GM12878 (cell line): ENCODE data around the gene IFT27.

Experiments
- ATF3 ChIP-seq: IDR thresholded peaks from 2 replicates; pipeline ENCODE4 v1.6.1; 2011; ENCODE audit warnings: low read depth, mild to moderate bottlenecking, low read length, moderate library complexity, borderline replicate concordance; ENCODE audit errors: extremely low read depth
- BMI1 ChIP-seq: fragments of 450-650 bp; IDR thresholded peaks from 2 replicates; pipeline ENCODE4 v1.6.1; 2016; ENCODE audit warnings: mild to moderate bottlenecking, moderate library complexity, borderline replicate concordance
- CEBPB ChIP-seq, 2 experiments: fragments of 150-350 bp in 1 of 2; IDR thresholded peaks; 2 replicates each; pipeline ENCODE4 v1.6.1; 2012 to 2014; ENCODE audit warnings: low read depth in 2 of 2, low read length in 2 of 2, borderline replicate concordance in 1 of 2, inconsistent platforms in 1 of 2
- CTCF ChIP-seq, 3 experiments: IDR thresholded peaks in 2 of 3; conservative IDR thresholded peaks in 1 of 3; 2 replicates each; pipeline ENCODE4 v1.5.1; 2011; ENCODE audit warnings: low read depth in 3 of 3, low read length in 3 of 3, mild to moderate bottlenecking in 3 of 3, control low read depth in 2 of 3, moderate library complexity in 2 of 3, inconsistent platforms in 1 of 3, mixed read lengths in 1 of 3; ENCODE audit not compliant: control insufficient read depth in 2 of 3, insufficient read depth in 1 of 3; ENCODE audit errors: extremely low read depth in 1 of 3
- EZH2 ChIP-seq: IDR thresholded peaks from 2 replicates; pipeline ENCODE4 v1.6.1; 2012; ENCODE audit warnings: low read depth, mild to moderate bottlenecking, control low read depth, inconsistent platforms, low read length, borderline replicate concordance; ENCODE audit not compliant: control insufficient read depth
- NFYB ChIP-seq: IDR thresholded peaks from 2 replicates; pipeline ENCODE4 v1.6.1; 2011; ENCODE audit warnings: low read depth, mild to moderate bottlenecking, low read length, improper control_type of control experiment, moderate library complexity; ENCODE audit not compliant: insufficient read depth
- POLR2A ChIP-seq: IDR thresholded peaks from 2 replicates; pipeline ENCODE4 v1.6.1; 2011; ENCODE audit warnings: low read depth, mild to moderate bottlenecking, low read length
- POLR2AphosphoS5 ChIP-seq: IDR thresholded peaks from 2 replicates; pipeline ENCODE4 v1.6.1; 2011; ENCODE audit warnings: mild to moderate bottlenecking, low read length, inconsistent platforms
- POU2F2 ChIP-seq: IDR thresholded peaks from 3 replicates; pipeline ENCODE4 v1.6.1; 2011; ENCODE audit warnings: low read depth, mild to moderate bottlenecking, low read length, borderline replicate concordance
- TAF1 ChIP-seq: IDR thresholded peaks from 2 replicates; pipeline ENCODE4 v1.6.1; 2011; ENCODE audit warnings: mild to moderate bottlenecking, low read depth, low read length, borderline replicate concordance
- TF ChIP-seq, protein P1 (sequence below): IDR thresholded peaks from 2 replicates; pipeline ENCODE4 v1.6.1; 2011; ENCODE audit warnings: low read depth, low read length, improper control_type of control experiment, borderline replicate concordance

GRCh38 chr22:36778020-36778419 is 2.1 kb upstream of the IFT27 start:
- TF ChIP-seq CEBPB (IDR thresholded peaks at IDR 0.05; ENCODE audit: borderline replicate concordance in 1 of 2, low read depth in 2 of 2, low read length in 2 of 2), result no peak
- no peak for TF ChIP-seq CTCF (IDR thresholded peaks at IDR 0.05 in 2 of 3, conservative IDR thresholded peaks at IDR 0.05 in 1 of 3; ENCODE audit: control insufficient read depth in 2 of 3, extremely low read depth in 1 of 3, insufficient read depth in 1 of 3, low read depth in 3 of 3, low read length in 3 of 3)
- TF ChIP-seq EZH2, result no peak
- TF ChIP-seq POLR2AphosphoS5, result no peak
- TF ChIP-seq TAF1, result no peak
- TF ChIP-seq NFYB, result no peak
- no peak for TF ChIP-seq ATF3
- TF ChIP-seq, protein P1, sequence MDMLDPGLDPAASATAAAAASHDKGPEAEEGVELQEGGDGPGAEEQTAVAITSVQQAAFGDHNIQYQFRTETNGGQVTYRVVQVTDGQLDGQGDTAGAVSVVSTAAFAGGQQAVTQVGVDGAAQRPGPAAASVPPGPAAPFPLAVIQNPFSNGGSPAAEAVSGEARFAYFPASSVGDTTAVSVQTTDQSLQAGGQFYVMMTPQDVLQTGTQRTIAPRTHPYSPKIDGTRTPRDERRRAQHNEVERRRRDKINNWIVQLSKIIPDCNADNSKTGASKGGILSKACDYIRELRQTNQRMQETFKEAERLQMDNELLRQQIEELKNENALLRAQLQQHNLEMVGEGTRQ, result no peak
- no peak for TF ChIP-seq POLR2A
- TF ChIP-seq POU2F2, result no peak
- no peak for TF ChIP-seq BMI1
